Measurements from ENCODE around the gene MOB1A.

DNA sequence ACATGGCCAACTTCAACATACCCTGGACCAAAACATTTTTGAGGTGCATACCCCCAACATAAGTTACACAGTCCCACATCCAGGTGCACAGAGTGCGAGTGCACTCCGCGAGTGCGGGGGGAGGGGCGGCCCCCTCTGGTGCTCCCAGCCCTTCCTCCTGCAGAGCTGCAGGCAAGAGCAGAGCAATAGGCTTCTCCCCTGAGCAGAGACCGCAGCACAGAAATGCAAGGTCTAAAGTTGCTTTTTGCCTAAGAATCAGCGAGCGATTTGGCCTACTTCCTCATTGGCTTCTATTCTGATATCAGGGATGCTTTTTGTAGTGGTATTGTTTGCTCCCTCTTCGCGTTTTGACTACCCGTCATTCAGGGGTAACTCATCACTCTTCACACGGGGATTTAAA lies 71.6 kb downstream of the MOB1A start:
- no peak for TF ChIP-seq EZH2 (IDR thresholded peaks at IDR 0.05; ENCODE audit: low read depth, unreplicated experiment)
- TF ChIP-seq, protein P1, sequence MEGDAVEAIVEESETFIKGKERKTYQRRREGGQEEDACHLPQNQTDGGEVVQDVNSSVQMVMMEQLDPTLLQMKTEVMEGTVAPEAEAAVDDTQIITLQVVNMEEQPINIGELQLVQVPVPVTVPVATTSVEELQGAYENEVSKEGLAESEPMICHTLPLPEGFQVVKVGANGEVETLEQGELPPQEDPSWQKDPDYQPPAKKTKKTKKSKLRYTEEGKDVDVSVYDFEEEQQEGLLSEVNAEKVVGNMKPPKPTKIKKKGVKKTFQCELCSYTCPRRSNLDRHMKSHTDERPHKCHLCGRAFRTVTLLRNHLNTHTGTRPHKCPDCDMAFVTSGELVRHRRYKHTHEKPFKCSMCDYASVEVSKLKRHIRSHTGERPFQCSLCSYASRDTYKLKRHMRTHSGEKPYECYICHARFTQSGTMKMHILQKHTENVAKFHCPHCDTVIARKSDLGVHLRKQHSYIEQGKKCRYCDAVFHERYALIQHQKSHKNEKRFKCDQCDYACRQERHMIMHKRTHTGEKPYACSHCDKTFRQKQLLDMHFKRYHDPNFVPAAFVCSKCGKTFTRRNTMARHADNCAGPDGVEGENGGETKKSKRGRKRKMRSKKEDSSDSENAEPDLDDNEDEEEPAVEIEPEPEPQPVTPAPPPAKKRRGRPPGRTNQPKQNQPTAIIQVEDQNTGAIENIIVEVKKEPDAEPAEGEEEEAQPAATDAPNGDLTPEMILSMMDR (conservative IDR thresholded peaks at IDR 0.05; ENCODE audit: low read depth in 2 of 2) = no peak
- TF ChIP-seq, protein P2, sequence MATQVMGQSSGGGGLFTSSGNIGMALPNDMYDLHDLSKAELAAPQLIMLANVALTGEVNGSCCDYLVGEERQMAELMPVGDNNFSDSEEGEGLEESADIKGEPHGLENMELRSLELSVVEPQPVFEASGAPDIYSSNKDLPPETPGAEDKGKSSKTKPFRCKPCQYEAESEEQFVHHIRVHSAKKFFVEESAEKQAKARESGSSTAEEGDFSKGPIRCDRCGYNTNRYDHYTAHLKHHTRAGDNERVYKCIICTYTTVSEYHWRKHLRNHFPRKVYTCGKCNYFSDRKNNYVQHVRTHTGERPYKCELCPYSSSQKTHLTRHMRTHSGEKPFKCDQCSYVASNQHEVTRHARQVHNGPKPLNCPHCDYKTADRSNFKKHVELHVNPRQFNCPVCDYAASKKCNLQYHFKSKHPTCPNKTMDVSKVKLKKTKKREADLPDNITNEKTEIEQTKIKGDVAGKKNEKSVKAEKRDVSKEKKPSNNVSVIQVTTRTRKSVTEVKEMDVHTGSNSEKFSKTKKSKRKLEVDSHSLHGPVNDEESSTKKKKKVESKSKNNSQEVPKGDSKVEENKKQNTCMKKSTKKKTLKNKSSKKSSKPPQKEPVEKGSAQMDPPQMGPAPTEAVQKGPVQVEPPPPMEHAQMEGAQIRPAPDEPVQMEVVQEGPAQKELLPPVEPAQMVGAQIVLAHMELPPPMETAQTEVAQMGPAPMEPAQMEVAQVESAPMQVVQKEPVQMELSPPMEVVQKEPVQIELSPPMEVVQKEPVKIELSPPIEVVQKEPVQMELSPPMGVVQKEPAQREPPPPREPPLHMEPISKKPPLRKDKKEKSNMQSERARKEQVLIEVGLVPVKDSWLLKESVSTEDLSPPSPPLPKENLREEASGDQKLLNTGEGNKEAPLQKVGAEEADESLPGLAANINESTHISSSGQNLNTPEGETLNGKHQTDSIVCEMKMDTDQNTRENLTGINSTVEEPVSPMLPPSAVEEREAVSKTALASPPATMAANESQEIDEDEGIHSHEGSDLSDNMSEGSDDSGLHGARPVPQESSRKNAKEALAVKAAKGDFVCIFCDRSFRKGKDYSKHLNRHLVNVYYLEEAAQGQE (IDR thresholded peaks at IDR 0.05; ENCODE audit: unreplicated experiment) = no peak
- TF ChIP-seq EZH2phosphoT487 (IDR thresholded peaks at IDR 0.05; ENCODE audit: unreplicated experiment) = no peak
- no peak for TF ChIP-seq NANOG (IDR thresholded peaks at IDR 0.05; ENCODE audit: borderline replicate concordance)
- no peak for TF ChIP-seq POLR2AphosphoS5 (IDR thresholded peaks at IDR 0.05; ENCODE audit: low read depth)
- TF ChIP-seq CREB1 (CRISPR knock-in tag; IDR thresholded peaks at IDR 0.05; ENCODE audit: low read depth) = no peak

All from GM23338 (cell line).